AG10803 (cell line): ENCODE data around the gene PRICKLE2.

Source experiments
- DNase-seq: peaks from one replicate; pipeline ENCODE4 v3.0.0; 2010; ENCODE audit warnings: low read depth
- H3K4me3 ChIP-seq: 2 replicates; pipeline ENCODE4 v1.5.1; 2011; ENCODE audit warnings: mild to moderate bottlenecking, low read length, control low read depth
- CTCF ChIP-seq: conservative IDR thresholded peaks from 2 replicates; pipeline ENCODE4 v1.5.1; 2011; ENCODE audit warnings: mild to moderate bottlenecking, low read length, control low read depth, inconsistent platforms

The PRICKLE2 gene

GRCh38 chr3:64046592-64046991 is 178.7 kb downstream of the PRICKLE2 start:
- no peak for DNase-seq
- TF ChIP-seq CTCF = no peak
- H3K4me3 ChIP-seq = no peak overlapping the region

- TF ChIP-seq CTCF = no peak
- no peak for DNase-seq
- no peak overlapping the region for H3K4me3 ChIP-seq
Measured at GRCh38 chr3:64042952-64043351, 182.3 kb downstream of the PRICKLE2 start.
